KOPT-K1 (cell line): ENCODE data around the gene TCERG1L.

Source experiments
- H3K27ac ChIP-seq: fragments of 200-600 bp; sonication (generic); 2 replicates; pipeline ENCODE4 v1.5.1; 2016; ENCODE audit warnings: antibody characterized with exemption, mild to moderate bottlenecking, low read depth, low read length; ENCODE audit not compliant: poor library complexity, severe bottlenecking
- H3K36me3 ChIP-seq: fragments of 200-600 bp; sonication (generic); 2 replicates; pipeline ENCODE4 v1.5.1; 2017; ENCODE audit warnings: antibody characterized with exemption, mild to moderate bottlenecking, low read length, moderate library complexity; ENCODE audit not compliant: insufficient read depth
- H3K9me3 ChIP-seq: fragments of 200-600 bp; sonication (generic); 2 replicates; pipeline ENCODE4 v1.5.1; 2017; ENCODE audit warnings: antibody characterized with exemption, low read length, mild to moderate bottlenecking; ENCODE audit not compliant: insufficient read depth, poor library complexity, severe bottlenecking

The TCERG1L gene

GRCh38 chr10:131195558-131196159 lies 115.9 kb downstream of the TCERG1L start:
- H3K36me3 ChIP-seq: no peaks in the 10 kb centered on the region
- H3K9me3 ChIP-seq: peaks cover 10% of the 10 kb centered on the region
- no peak overlapping the region for H3K27ac ChIP-seq

DNA sequence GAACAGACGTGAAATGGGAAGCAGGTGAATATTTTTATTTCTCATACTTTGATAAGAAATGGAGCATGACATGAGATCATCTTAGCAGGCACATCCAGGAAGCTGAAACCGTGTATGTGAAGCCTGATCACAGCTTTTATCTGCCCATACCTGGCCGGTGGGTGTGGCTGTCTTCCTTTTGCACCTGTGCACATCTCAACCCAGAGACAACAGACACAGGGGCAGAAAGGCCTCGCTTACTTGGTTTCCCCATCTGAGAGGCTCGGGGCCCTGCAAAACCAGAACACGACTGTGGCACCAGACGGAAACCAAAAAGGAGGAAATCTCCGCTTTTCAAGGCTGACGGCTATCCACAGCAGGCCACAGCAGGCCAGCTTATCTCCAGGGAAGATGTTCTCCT lies 116.4 kb downstream of the TCERG1L start:
- peaks cover 10% of the 10 kb centered on the region for H3K9me3 ChIP-seq
- H3K36me3 ChIP-seq: no peaks in the 10 kb centered on the region
- no peak overlapping the region for H3K27ac ChIP-seq

GRCh38 chr10:131193923-131194322 lies 117.6 kb downstream of the TCERG1L start:
- no peak overlapping the region for H3K27ac ChIP-seq
- H3K36me3 ChIP-seq: no peaks in the 10 kb centered on the region
- H3K9me3 ChIP-seq: peaks cover 10% of the 10 kb centered on the region

DNA sequence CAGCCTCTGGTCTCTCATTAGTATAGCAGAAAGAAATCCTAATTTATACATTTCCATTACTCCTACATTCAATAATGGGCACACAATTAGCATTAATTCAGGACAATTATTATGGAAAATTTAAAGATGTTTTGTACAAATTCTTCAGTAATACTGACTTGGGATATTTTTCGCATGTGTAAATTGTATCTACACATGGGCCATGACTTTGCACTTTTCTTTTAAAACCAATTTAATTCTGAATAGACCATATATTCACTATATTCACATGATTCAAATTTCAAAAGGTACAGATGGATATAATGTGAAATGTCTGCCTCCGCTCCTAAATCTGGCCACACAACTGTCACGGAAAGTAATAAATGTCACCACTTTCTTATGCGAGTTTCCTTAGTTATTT lies 123.0 kb downstream of the TCERG1L start:
- Histone ChIP-seq H3K9me3 (peaks cover 10% of the 10 kb centered on the region), H3K27ac (no peak overlapping the region), H3K36me3 (no peaks in the 10 kb centered on the region)

- Histone ChIP-seq H3K9me3 (peaks cover 10% of the 10 kb centered on the region), H3K27ac (no peak overlapping the region)
Measured at GRCh38 chr10:131187926-131188325, 123.6 kb downstream of the TCERG1L start.

GRCh38 chr10:131187274-131187673 lies 124.2 kb downstream of the TCERG1L start:
- Histone ChIP-seq H3K36me3 (no peaks in the 10 kb centered on the region), H3K9me3 (peaks cover 5% of the 10 kb centered on the region), H3K27ac (no peak overlapping the region)

More at GRCh38 chr10:131187926-131188325, 123.6 kb downstream of the TCERG1L start:
- H3K36me3 ChIP-seq: no peaks in the 10 kb centered on the region

DNA sequence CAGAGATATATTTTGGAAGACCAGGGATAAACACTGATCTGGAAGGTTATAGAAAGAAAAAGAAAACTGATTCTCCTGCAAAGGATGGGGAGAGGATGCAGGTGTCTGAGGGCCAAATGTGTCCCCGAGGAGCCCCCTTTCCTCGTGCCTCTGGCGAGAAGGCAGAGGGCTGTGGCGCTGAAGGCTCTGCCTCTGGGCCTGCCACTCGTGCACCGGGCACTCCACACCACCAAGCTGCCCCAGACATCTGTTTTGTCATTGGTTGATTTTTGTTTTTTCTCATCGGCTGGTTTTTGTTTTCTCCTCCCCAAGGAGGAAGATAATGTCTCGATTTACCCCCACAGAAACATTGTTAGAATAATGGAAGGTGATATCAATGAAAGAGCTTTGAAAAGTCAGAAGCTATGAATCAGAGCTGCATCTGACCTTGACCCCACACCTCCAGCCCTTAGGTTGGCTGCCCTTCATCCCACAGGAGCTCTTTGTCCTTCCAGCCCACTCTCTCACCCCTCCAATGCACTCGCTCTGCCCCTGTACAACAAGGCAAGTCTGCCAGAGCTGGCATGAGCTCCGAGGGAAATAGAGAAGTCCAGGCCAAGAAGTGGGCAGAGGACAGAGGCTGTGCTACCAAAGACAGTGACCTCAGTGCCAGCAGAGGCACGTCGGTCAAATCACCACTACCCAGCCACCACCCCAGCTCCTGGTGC lies 124.8 kb downstream of the TCERG1L start:
- no peaks in the 10 kb centered on the region for H3K9me3 ChIP-seq
- no peaks in the 10 kb centered on the region for H3K36me3 ChIP-seq
- H3K27ac ChIP-seq: no peak overlapping the region

DNA sequence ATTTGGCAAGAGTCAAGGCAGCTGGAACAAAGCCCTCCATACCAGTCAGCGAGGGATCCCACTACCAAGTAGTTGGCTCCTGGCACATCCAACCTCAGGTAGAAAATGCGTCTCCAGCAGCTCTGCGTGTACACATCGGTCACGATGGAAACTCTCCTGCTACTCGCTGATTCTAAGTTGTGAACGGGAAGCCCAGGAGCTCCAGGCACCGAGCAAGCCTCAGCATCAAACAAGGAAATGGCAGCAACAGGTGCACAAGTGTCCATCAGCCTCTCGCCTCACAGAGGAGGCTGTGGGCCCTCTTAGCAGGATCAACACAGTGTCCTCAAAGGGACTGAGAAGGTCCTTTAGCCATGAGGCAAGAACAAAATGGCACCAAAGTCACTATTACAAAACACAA lies 127.0 kb downstream of the TCERG1L start:
- Histone ChIP-seq H3K27ac (no peak overlapping the region), H3K9me3 (no peaks in the 10 kb centered on the region), H3K36me3 (no peaks in the 10 kb centered on the region)

DNA sequence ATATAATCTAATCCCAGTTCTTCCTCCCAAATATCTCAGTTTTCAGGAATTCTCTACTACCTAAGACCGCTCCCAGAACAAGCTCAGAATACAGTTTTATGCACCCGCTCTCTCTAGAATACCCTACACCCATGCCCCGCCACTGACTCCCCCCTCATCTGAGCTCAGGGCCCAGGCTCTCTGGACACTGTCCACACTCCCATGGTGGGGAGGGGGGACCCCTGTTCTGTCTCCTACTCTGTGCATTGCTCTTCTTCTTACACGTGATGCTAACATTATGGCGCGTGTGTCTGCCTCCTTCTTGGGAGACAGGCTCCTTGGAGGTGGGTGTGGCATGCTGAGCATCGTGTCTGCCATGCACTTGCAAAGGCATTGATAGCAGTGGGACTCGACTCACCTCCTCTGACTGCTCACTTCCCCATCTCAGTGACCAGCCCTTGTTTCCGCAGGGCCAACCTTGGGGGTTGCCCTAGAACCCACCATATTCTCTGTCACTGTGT lies 127.9 kb downstream of the TCERG1L start:
- no peak overlapping the region for H3K27ac ChIP-seq
- no peaks in the 10 kb centered on the region for H3K9me3 ChIP-seq
- H3K36me3 ChIP-seq: no peaks in the 10 kb centered on the region

DNA sequence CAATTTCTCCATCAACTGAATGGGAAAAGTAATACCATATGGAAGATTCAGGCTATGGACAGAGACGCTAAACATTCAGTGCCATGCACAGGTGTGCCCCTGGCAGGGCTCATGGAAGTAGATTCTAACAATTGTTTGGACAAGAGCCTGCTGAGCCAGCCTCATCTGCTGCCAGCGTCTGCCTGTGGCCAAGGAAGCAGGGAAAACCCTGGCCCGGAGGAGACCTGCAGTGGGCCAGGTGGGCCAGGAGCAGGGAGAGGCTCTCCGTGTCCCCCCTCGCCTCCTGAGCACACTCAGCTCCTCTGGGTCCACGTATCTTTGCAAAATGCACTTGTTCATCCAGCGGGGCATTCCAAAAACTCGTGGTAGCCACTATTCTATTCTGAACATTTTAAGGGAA lies 130.1 kb downstream of the TCERG1L start:
- Histone ChIP-seq H3K9me3 (no peaks in the 10 kb centered on the region), H3K27ac (no peak overlapping the region), H3K36me3 (no peaks in the 10 kb centered on the region)

- H3K36me3 ChIP-seq: no peaks in the 10 kb centered on the region
- no peak overlapping the region for H3K27ac ChIP-seq
- no peaks in the 10 kb centered on the region for H3K9me3 ChIP-seq
Measured at GRCh38 chr10:131180740-131181415, 130.6 kb downstream of the TCERG1L start.

- Histone ChIP-seq H3K9me3 (no peaks in the 10 kb centered on the region), H3K36me3 (no peaks in the 10 kb centered on the region)
Measured at GRCh38 chr10:131180086-131180485, 131.4 kb downstream of the TCERG1L start.

DNA sequence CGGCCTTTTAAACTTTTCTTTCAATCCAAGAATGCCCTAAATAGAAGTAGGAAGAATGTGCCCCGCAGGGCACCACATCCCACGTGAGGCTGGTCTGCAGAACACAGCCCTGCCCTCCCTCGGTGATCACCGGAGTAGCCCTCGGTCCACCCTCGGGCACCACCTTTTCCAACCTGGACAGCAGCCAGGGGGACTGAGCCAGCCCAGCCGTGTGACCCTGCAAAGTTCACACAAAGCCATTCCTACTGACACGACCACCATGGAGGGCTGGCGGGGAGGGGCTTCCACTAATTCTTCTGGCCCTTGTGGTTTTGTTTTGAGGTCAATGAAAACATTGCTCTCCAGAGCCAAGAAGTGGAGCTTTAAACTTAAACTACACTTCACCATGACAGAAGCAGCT lies 132.2 kb downstream of the TCERG1L start:
- Histone ChIP-seq H3K36me3 (no peaks in the 10 kb centered on the region), H3K9me3 (no peaks in the 10 kb centered on the region)

More at GRCh38 chr10:131180086-131180485, 131.4 kb downstream of the TCERG1L start:
- no peak overlapping the region for H3K27ac ChIP-seq

DNA sequence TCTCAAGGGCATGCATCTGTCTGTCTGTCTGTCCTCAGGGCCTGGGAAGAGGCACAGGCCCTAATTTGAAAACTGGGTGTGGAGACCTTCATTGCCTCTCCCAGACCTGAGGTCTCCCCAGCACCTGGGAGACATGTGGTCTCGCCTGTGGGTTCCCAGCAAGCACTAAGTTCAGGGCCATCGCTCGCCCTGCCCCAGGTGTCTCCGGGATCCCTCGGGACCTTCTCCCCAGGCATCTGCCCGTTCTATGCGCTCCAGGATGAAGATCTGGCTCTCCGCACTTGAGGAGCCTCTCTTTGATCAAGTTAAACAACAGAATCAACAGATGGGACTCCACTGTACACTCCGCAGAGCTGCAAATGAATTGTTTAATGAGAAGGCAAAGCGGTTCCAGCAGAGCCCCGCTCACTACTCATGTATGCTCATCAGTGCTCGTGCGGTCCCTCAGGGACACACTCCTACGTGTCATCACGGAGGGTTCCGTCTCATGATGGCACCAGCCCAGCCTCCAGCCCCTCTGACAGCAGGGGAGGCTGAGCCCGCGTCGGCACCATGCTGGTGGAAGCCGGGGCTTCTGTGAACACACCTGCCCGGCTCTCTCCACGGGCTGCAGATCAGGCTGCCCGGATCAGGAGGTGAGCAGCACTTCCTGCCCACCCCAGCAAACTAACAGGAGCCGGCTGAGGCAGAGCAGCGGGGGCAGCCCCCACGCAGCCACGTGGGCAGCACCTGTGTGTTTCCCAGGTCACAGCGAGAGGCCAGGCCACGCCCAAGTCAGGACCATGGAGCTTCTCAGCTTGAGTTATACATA lies 132.8 kb downstream of the TCERG1L start:
- no peaks in the 10 kb centered on the region for H3K36me3 ChIP-seq
- H3K27ac ChIP-seq: no peak overlapping the region
- no peaks in the 10 kb centered on the region for H3K9me3 ChIP-seq

More for the DNA sequence above, 132.2 kb downstream of the TCERG1L start:
- H3K27ac ChIP-seq: no peak overlapping the region
